Tibial artery (tissue), 4 donors: ENCODE data around the gene TBX3.
A peak's percentile ranks its signal among the peaks of the same experiment; 100 is the strongest.

Experiments
- DNase-seq, 2 donors: peaks; one replicate each; pipeline ENCODE4 v3.0.0-alpha.2; 2019
- H3K27ac ChIP-seq, 2 donors: fragments of 200-600 bp; sonication (generic) in 1 of 2; 1 replicate in 1 of 2; 2 replicates in 1 of 2; pipeline ENCODE4 v1.5.1; 2018 to 2019; ENCODE audit warnings: mild to moderate bottlenecking in 1 of 2
- H3K27me3 ChIP-seq, 2 donors: fragments of 200-600 bp; sonication (generic) in 1 of 2; one replicate each; pipeline versions ENCODE4 v1.5.1 to v1.6.0; 2016 to 2019
- H3K36me3 ChIP-seq, 3 donors: fragments of 200-600 bp; sonication (generic) in 2 of 3; one replicate each; pipeline ENCODE4 v1.5.1; 2016 to 2019; ENCODE audit warnings: mild to moderate bottlenecking in 2 of 3
- H3K4me1 ChIP-seq, 4 donors: fragments of 200-600 bp; sonication (generic) in 2 of 4; 1 replicate in 3 of 4; 2 replicates in 1 of 4; pipeline ENCODE4 v1.5.1; 2016 to 2019
- H3K4me3 ChIP-seq, 2 donors: fragments of 200-600 bp; sonication (generic) in 1 of 2; 1 replicate in 1 of 2; 2 replicates in 1 of 2; pipeline ENCODE4 v1.5.1; 2018 to 2019; ENCODE audit warnings: mild to moderate bottlenecking in 2 of 2
- H3K9me3 ChIP-seq, 3 donors: fragments of 200-600 bp; sonication (generic) in 1 of 3; one replicate each; pipeline ENCODE4 v1.5.1; 2016 to 2019
- intact Hi-C: fragments of 100-400 bp; cut with DNase I; formaldehyde crosslinking; loops from one replicate; pipeline ENCODE4 v1.15.0; 2023; ENCODE audit warnings: low total_unique reads
- TF ChIP-seq, protein P1 (sequence below), 2 experiments: fragments of 200-600 bp in 1 of 2; fragments of 450-650 bp in 1 of 2; IDR thresholded peaks; one replicate each; pipeline ENCODE4 v1.5.1; 2017 to 2019; ENCODE audit warnings: antibody characterized with exemption in 2 of 2, mild to moderate bottlenecking in 1 of 2, moderate library complexity in 1 of 2

Gene TBX3

DNA sequence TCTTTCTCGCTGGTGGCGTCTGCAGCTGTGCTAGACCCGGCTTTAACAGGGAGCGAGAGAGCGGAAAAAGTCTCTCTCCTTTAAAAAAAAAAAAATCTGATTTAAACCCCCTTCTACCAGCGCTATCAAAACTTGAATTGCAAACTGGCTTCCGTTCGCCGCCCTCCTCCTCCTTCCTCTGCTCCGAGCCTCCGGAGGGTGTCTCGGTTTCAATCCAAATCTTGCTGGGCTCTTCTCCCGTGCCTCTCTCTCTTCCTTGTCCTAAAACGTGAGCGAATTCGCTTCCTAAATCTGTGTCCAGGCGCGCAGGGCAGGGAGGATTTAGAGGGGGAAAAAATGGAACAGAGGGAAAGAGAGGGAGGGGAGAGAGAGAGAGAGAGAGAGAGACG, 272 bp downstream of the TBX3 start:
- Histone ChIP-seq H3K4me1 (peaks cover 0 to 27% (median 8%) of the 10 kb centered on the region in 4 donors), H3K9me3 (no peaks in the 10 kb centered on the region), H3K27me3 (peaks cover 0 to 24% of the 10 kb centered on the region in 2 donors), H3K4me3 (peak overlapping the region; percentile 58 to 74), H3K36me3 (no peaks in the 10 kb centered on the region), H3K27ac (peak overlapping the region; percentile 81 to 85)
- intact Hi-C loops = no loop called here
- no peak for DNase-seq
- TF ChIP-seq, protein P1, sequence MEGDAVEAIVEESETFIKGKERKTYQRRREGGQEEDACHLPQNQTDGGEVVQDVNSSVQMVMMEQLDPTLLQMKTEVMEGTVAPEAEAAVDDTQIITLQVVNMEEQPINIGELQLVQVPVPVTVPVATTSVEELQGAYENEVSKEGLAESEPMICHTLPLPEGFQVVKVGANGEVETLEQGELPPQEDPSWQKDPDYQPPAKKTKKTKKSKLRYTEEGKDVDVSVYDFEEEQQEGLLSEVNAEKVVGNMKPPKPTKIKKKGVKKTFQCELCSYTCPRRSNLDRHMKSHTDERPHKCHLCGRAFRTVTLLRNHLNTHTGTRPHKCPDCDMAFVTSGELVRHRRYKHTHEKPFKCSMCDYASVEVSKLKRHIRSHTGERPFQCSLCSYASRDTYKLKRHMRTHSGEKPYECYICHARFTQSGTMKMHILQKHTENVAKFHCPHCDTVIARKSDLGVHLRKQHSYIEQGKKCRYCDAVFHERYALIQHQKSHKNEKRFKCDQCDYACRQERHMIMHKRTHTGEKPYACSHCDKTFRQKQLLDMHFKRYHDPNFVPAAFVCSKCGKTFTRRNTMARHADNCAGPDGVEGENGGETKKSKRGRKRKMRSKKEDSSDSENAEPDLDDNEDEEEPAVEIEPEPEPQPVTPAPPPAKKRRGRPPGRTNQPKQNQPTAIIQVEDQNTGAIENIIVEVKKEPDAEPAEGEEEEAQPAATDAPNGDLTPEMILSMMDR (IDR thresholded peaks at IDR 0.05) = no peak

DNA sequence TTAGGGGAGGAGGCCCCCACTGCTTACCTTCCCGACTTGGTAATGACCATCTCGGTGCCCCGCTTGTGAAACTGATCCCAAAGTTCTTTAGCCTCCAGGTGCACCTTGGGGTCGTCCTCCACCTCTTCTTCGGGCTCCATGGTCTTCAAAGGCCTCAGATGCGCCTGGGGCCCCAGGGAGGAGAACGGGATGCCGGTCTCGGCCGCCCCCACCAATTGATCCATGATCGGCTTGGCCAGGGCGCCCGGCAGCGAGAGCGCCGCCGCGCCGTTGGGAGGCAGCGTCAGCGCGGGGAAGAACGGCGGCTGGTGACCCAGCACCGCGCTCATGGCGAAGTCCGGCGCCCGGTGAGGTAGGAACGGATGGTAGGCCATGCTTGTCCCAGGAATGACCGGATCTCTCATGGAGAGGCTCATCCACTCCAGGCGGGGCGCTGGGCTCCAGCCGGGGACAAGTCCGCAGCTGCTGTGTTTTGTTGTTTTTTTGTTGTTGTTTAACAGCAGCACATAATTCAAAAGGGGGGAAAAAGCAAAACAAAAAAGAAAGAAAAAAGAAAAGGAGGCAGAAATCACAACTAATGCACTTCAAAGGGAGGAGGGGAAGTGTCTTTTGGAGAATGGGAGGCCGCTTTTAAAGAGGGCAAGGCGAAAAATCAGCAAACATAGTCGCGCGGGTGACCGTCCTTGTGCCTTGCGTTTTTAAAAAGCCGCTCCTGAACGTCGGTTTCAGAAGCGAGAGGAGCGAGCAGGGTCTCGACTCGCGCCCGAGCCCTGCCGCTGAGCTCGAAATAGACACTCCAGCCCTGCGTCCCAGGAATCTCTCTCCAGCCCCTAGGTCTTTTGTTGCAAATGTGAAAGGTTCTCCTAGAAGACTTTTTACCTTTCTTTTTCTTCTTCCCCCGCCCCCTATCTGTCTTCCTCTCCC, 928 bp downstream of the TBX3 start:
- TF ChIP-seq, protein P1 (IDR thresholded peaks at IDR 0.05) = no peak
- Histone ChIP-seq H3K36me3 (no peaks in the 10 kb centered on the region), H3K27me3 (peaks cover 0 to 19% of the 10 kb centered on the region in 2 donors), H3K27ac (peak overlapping the region; percentile 81 to 85), H3K9me3 (no peaks in the 10 kb centered on the region), H3K4me3 (peak overlapping the region; percentile 58 to 74), H3K4me1 (peaks cover 0 to 27% (median 8%) of the 10 kb centered on the region in 4 donors)
- DNase-seq = no peak
- intact Hi-C loops = no loop called here

DNA sequence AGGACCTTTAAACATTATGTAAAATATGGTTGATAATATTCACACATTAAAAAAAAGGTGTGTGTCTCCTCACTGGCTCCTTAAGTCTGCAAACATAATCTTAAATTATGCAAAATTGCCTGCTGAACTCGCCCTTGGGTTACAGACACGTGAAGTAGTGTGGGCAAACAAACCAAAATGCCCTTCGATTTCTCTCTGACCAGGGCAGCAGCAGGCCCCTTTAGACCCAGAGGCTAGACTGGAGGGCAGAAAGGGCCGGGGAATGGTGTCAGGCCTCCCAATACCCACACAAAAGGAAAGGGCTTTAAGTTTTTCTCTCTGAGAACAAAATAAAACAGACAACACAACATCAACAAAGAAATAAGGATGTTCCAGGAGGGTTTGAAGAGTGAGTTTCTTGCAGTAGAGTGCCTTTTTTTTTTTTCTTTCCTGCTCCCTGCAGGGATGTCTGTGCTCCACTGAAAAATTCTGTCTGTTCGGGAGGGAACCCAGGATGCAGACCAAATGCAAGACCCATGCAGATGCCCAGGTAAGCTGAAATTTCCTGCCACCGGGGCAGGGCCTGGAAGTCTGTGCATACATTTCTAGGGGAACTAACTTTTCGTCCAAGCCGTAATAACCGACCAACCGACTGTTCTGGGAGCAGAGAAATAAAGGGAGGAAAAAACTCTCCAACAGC, 1.7 kb downstream of the TBX3 start:
- TF ChIP-seq, protein P1 (IDR thresholded peaks at IDR 0.05) = no peak
- Histone ChIP-seq H3K4me3 (peak overlapping the region; percentile 58 to 74), H3K27me3 (peaks cover 0 to 11% of the 10 kb centered on the region in 2 donors), H3K4me1 (peaks cover 0 to 27% (median 8%) of the 10 kb centered on the region in 4 donors), H3K36me3 (no peaks in the 10 kb centered on the region), H3K9me3 (no peaks in the 10 kb centered on the region), H3K27ac (peak overlapping the region; percentile 81 to 85)
- intact Hi-C loops = no loop called here
- no peak for DNase-seq

DNA sequence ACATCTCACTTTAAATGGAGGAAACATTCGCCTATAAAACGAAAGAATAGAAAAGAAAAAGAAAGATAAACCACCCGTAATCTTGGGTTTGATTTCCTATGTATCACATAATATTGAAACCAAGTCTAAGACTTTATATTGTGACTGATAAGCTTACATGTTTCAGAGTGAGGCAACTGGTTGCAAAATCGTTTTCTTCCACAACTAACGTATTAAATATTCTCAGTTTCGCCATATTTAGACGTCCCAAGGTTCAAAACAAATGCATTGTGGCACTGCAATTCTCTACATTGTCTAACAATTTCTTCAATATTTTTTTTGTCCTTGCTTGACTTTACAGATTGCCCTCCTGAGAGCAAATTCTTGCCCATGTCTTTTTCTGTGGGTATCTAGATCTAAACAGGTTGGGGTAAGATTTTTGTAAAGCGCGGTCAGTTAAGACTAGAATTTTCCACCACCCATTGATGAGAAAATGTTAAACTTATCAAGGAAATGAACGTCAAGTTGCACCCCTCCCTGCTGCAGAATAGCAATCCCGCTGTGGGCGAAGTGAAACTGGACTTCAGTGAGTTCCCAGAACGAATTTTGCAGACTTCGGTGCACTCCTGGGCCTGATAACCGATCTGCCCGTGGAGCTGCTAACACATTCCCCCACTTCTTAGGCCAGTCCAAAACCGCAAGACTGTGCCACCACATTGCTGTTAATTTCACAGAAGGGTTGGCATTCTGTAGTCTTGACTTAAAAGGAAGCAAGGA, 2.7 kb downstream of the TBX3 start:
- Histone ChIP-seq H3K9me3 (no peaks in the 10 kb centered on the region), H3K4me1 (peaks cover 0 to 27% (median 8%) of the 10 kb centered on the region in 4 donors), H3K36me3 (peaks cover 0 to 9% (median 2%) of the 10 kb centered on the region in 3 donors), H3K27me3 (peaks cover 0 to 2% of the 10 kb centered on the region in 2 donors), H3K4me3 (peak overlapping the region; percentile 58 to 74), H3K27ac (peak overlapping the region; percentile 81 to 85)
- intact Hi-C loops = no loop called here
- DNase-seq = no peak
- TF ChIP-seq, protein P1 (IDR thresholded peaks at IDR 0.05) = no peak

DNA sequence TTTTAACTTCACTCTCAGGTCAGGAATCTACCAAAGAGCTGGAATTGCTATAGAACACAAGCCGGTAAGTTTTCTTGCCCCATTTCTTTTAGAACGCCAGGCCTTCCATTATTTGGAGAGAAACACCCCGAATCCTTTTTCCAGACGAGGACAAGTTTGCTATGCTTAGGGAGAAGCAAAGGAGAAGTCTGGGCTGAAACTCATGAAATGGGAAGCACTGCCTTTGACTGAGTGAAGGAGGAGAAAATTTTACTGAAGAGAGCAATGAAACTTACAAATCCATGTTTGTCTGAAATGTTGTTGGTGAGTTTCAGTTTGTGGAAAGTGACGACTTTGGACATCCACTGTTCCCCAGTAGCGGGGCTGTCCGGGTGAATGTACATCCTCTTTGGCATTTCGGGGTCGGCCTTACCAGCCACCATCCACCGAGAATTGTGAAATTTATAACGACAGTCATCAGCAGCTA, 3.3 kb downstream of the TBX3 start:
- Histone ChIP-seq H3K36me3 (peaks cover 0 to 11% (median 9%) of the 10 kb centered on the region in 3 donors), H3K9me3 (no peaks in the 10 kb centered on the region), H3K27ac (no peak overlapping the region), H3K4me3 (peak overlapping the region; percentile 58 to 74), H3K4me1 (peaks cover 0 to 25% (median 8%) of the 10 kb centered on the region in 4 donors), H3K27me3 (no peaks in the 10 kb centered on the region)
- no peak for DNase-seq
- intact Hi-C loops = no loop called here
- TF ChIP-seq, protein P1 (IDR thresholded peaks at IDR 0.05) = no peak
